ENCODE data around the gene EVI5. TPM values are rescaled to one million over a fixed set of nuclear protein-coding genes. Genes with fewer than 3 reads are reported as not detected.

EVI5 gene
- polyA plus RNA-seq, 3 donors: 7.6 to 19.4 (median 14.3) TPM

GRCh38 chr1:92554216-92554615 lies 230.7 kb downstream of the EVI5 start:
- H3K4me3 ChIP-seq (replicated peaks in 1 of 3; ENCODE audit: low read depth in 2 of 3, low read length in 3 of 3): no peak overlapping the region
- peak overlapping the region in 1 of 7 donors; percentile 66 for H3K27ac Mint-ChIP-seq
- H3K9me3 Mint-ChIP-seq: peaks cover 0 to 2% (median 0%) of the 10 kb centered on the region in 7 donors
- no peak overlapping the region for H3K27ac ChIP-seq (ENCODE audit: low read depth in 1 of 2, low read length in 2 of 2)
- H3K36me3 Mint-ChIP-seq: peaks cover 29 to 43% of the 10 kb centered on the region in 2 donors
- peaks cover 4% of the 10 kb centered on the region for H4K20me1 ChIP-seq (ENCODE audit: insufficient read depth, low read length)
- no peak for DNase-seq
- peaks cover 4% of the 10 kb centered on the region for H3K4me1 Mint-ChIP-seq
- H3K4me1 ChIP-seq (ENCODE audit: control insufficient read depth in 1 of 2, insufficient read depth in 2 of 2, low read length in 2 of 2): no peaks in the 10 kb centered on the region
- WGBS (ENCODE audit: insufficient coverage): no CpG with 5 or more reads among the region's 3 CpGs
- H3K4me3 Mint-ChIP-seq: no peak overlapping the region
- H2AFZ ChIP-seq (ENCODE audit: insufficient read depth, low read depth, low read length, poor library complexity, severe bottlenecking): no peak overlapping the region
- no peaks in the 10 kb centered on the region for H3K27me3 ChIP-seq (ENCODE audit: control insufficient read depth in 2 of 2, insufficient read depth in 2 of 2, low read length in 2 of 2)
- no peak overlapping the region for H3K9ac ChIP-seq (ENCODE audit: insufficient read depth, low read length, poor library complexity, severe bottlenecking)
- H3K9me3 ChIP-seq (replicated peaks in 1 of 2; ENCODE audit: control insufficient read depth in 1 of 2, insufficient read depth in 1 of 2, low read length in 2 of 2): no peaks in the 10 kb centered on the region
- intact Hi-C loops (cut with micrococcal nuclease): no loop called here
- no peaks in the 10 kb centered on the region for H3K27me3 Mint-ChIP-seq (ENCODE audit: low read depth in 3 of 3)
- H3K36me3 ChIP-seq (replicated peaks in 1 of 2; ENCODE audit: control insufficient read depth in 1 of 2, insufficient read depth in 2 of 2, low read length in 2 of 2): peaks cover 4 to 12% of the 10 kb centered on the region in 2 donors
- H3K79me2 ChIP-seq (ENCODE audit: insufficient read depth, low read length): no peaks in the 10 kb centered on the region
- no peak overlapping the region for H3K4me2 ChIP-seq (replicated peaks; ENCODE audit: extremely low read depth, low read length, poor library complexity, severe bottlenecking)
- no peak for TF ChIP-seq CTCF (IDR thresholded peaks at IDR 0.05)

- DNase-seq: no peak
Observed at GRCh38 chr1:92551916-92552315, 233.0 kb downstream of the EVI5 start.

More at GRCh38 chr1:92551916-92552315, 233.0 kb downstream of the EVI5 start:
- Mint-ChIP-seq H3K4me1 (peaks cover 4% of the 10 kb centered on the region), H3K27me3 (ENCODE audit: low read depth in 3 of 3) (no peaks in the 10 kb centered on the region), H3K9me3 (peaks cover 0 to 2% (median 0%) of the 10 kb centered on the region in 7 donors), H3K4me3 (no peak overlapping the region), H3K36me3 (peaks cover 26 to 33% of the 10 kb centered on the region in 2 donors), H3K27ac (no peak overlapping the region)
- no peaks in the 10 kb centered on the region for H3K4me1 ChIP-seq (ENCODE audit: control insufficient read depth in 1 of 2, insufficient read depth in 2 of 2, low read length in 2 of 2)
- H3K79me2 ChIP-seq (ENCODE audit: insufficient read depth, low read length): no peaks in the 10 kb centered on the region
- H3K4me2 ChIP-seq (replicated peaks; ENCODE audit: extremely low read depth, low read length, poor library complexity, severe bottlenecking): no peak overlapping the region
- no peak overlapping the region for H3K27ac ChIP-seq (ENCODE audit: low read depth in 1 of 2, low read length in 2 of 2)
- H3K4me3 ChIP-seq (replicated peaks in 1 of 3; ENCODE audit: low read depth in 2 of 3, low read length in 3 of 3): no peak overlapping the region
- intact Hi-C loops (cut with micrococcal nuclease): no loop called here
- no peak overlapping the region for H2AFZ ChIP-seq (ENCODE audit: insufficient read depth, low read depth, low read length, poor library complexity, severe bottlenecking)
- H3K9me3 ChIP-seq (replicated peaks in 1 of 2; ENCODE audit: control insufficient read depth in 1 of 2, insufficient read depth in 1 of 2, low read length in 2 of 2): no peaks in the 10 kb centered on the region
- no peak overlapping the region for H3K9ac ChIP-seq (ENCODE audit: insufficient read depth, low read length, poor library complexity, severe bottlenecking)
- H3K27me3 ChIP-seq (ENCODE audit: control insufficient read depth in 2 of 2, insufficient read depth in 2 of 2, low read length in 2 of 2): no peaks in the 10 kb centered on the region
- peaks cover 4% of the 10 kb centered on the region for H4K20me1 ChIP-seq (ENCODE audit: insufficient read depth, low read length)
- TF ChIP-seq CTCF (IDR thresholded peaks at IDR 0.05): no peak
- H3K36me3 ChIP-seq (replicated peaks in 1 of 2; ENCODE audit: control insufficient read depth in 1 of 2, insufficient read depth in 2 of 2, low read length in 2 of 2): peaks cover 3 to 4% of the 10 kb centered on the region in 2 donors
- no CpG with 5 or more reads among the region's 1 CpG for WGBS (ENCODE audit: insufficient coverage)
